CD4-positive, alpha-beta T cell treated with Interleukin-4 for 4 hours (primary cell): Measurements from ENCODE around the gene IL13RA1.
"Not testable (repeated sequence)": the region's sequence is repeated elsewhere in the genome, so short reads cannot be mapped to it uniquely, and the experiment has no call there.

ENCODE experiments used
- DNase-seq: peaks from one replicate; pipeline ENCODE4 v3.0.0-alpha.2; 2020

The IL13RA1 gene

DNA sequence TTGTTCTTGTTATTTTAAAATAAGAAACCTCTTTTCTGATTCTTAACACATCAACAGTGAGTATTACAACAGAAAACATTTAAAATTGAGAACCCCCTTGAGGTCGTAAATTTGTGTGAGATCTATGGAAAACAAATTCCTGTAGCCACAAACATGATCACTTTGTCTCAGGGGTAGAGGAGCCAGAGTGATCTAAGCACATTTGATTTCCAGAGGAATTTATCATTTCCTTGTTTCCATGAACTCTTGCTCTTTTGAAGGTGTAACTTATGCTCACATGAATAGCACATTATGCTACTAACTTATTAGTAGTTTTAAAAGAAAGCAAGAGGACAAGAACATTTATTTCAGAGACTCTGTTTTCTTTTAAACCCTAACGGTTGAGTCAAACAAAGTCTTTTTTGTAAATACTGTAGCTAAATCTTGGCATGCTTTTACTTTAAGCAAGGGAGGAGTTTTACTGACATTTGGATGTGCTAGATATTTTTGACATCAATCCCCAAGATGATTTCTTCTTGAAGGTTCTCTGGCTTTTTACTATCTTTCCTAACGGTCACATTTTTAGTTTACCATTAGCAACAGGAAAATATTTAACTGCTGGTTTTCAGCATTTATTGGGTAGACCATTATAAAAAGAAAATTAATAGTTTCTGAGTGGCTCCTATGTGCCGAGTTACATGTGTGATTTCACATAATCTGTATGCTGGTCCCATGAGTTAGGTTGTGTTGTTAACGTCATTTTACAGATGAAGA is 68.3 kb downstream of the IL13RA1 start:
- DNase-seq: no peak

DNA sequence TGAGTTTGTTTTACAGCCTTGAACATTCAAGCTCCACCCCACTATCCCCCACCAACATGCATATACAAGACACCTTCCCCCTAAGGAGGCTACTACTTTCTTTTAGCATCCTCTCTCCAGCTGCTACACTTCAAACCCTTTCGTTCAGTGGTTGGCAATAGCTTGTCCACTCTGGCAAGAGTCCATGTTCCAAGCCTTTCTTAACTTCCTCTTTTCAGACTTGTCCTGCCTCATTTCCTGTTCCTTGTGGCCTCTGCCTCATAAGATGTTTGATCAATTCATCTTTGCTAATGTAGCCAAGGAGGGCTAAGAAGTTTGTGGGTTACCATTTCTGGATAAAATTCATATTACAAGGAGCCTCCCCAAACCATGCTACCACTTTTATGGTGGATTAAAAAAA is 75.5 kb downstream of the IL13RA1 start:
- DNase-seq: no peak

DNA sequence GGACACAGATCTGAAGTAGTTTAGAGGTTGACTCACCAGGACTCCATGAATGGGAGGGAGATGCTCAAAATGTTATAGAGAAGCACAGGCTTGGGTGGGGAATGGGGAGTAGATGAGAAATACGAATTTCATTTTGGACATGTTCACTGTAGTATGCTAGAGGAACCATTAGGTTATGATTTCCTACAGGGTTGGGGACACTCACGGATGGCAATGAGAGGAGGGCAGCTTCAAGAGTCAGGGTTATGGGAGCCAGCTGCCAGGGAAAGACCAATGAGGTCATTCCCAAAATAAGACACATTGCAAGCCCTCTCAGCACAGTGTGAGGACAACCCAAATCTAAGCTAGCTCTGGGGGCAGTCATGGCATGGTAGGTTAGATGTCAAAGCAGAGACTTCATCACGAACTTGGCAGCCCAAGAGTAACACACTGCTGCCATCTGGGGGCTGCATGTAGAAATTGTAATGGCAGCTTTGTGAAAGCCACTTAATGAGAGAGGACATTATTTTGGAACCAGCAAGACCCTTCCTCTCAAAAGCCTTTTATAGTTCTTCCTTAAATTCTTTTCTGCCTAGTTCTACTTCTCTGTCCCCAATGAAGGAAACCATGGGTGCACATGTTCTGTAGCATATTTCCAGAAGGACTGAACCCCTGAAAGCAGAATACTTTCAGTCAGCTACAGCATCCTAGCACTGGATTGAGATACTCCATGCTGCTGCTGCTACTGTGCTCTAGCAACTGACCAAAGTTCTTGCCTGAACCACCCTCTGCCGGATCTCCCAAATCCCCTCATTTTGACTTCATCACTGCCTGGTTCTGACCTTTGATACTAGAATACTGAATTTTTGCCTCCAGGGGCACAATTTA is 80.0 kb downstream of the IL13RA1 start:
- DNase-seq: peak; percentile 5

DNA sequence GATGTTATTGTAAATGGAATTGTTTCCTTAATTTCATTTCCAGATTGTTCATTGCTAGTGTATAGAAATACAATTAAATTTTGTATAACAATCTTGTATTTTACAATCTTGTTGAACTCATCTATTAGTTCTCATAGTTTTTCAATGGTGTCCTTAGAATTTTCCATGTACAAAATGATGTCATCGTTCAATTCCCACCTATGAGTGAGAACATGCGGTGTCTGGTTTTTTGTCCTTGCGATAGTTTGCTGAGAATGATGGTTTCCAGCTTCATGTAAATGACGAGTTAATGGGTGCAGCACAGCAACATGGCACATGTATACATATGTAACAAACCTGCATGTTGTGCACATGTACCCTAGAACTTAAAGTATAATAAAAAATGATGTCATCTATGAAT is 89.9 kb downstream of the IL13RA1 start:
- DNase-seq: not testable (repeated sequence)

DNA sequence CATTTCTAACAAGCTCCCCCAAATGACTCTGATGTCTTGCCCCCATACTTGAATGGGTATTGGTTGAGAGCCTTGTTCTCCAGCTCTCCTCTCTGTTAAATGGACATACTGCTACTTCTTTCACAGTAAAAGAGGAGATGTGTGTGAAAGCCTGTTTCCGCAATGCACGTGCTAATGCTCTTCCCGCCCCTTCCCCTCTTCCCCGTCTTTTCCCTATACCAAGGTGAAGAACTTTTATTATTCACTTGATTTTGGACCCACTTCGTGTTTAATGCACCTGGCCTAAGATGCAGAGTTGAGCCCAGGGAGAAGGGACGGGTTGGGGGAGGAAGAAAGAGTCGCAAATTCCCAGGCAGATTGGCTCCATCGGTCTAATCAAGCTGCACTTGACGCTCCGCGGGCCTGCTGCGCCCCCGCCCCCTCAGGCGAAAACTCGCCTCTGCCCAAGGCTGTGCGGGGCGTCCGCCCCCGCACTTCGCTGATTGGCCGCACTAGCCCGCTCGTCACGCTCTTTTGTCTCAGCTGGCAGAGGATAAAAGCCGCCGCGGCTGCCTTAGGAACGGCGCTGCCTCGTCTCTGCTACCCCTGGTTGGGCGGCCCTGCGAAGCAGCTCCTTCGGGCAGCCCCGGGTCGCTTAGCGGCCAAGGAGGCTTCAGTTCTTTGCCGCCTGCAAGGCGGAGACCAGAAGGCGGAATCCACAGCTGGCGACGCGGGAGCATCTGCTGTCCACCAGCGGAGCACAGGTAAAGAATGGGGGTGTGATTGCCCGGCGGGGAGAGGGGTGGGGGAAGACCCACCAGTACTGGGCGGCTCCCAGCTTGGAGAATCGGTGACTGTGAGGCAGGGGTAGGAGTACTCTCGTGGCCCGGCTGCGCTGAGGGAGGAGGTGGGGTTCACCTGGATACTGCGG is 96.1 kb downstream of the IL13RA1 start, which contains the start of gene ZCCHC12:
Gene ZCCHC12 (plus strand): TSS at position 562 of the 910 bp plus-strand sequence. CDS start 1,421 bp downstream, outside the sequence.
- peak; percentile 5 for DNase-seq

DNA sequence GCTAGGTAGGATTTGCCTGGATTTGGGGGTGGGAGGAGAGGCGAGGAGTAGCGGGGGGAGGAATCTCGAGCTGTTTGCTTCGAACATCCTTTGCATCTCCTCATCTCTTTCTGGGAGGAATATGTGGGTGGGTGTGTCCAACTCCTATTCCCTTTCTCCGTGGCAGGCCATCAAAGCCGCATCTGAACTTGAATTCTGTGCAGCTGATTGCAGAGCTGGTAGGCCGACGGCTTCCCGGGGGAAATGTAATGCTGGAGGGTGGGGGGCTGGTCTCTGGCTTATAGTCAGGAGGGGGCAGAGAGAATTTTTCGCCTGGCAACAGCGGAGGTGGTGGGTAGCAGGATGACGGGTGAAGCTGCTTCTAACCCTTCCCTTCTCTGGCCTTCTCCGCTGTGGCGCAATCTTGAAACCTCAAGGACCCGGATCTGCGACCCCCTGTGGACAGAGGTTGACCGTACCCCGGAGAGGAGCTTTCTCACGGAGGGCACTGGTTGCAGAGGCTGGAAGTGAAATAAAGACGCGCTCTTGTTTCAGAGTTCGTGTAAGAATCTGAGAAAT is 96.8 kb downstream of the IL13RA1 start:
- no peak for DNase-seq

DNA sequence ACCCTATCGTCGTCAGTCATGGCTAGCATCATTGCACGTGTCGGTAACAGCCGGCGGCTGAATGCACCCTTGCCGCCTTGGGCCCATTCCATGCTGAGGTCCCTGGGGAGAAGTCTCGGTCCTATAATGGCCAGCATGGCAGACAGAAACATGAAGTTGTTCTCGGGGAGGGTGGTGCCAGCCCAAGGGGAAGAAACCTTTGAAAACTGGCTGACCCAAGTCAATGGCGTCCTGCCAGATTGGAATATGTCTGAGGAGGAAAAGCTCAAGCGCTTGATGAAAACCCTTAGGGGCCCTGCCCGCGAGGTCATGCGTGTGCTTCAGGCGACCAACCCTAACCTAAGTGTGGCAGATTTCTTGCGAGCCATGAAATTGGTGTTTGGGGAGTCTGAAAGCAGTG is 97.8 kb downstream of the IL13RA1 start:
- no peak for DNase-seq

DNA sequence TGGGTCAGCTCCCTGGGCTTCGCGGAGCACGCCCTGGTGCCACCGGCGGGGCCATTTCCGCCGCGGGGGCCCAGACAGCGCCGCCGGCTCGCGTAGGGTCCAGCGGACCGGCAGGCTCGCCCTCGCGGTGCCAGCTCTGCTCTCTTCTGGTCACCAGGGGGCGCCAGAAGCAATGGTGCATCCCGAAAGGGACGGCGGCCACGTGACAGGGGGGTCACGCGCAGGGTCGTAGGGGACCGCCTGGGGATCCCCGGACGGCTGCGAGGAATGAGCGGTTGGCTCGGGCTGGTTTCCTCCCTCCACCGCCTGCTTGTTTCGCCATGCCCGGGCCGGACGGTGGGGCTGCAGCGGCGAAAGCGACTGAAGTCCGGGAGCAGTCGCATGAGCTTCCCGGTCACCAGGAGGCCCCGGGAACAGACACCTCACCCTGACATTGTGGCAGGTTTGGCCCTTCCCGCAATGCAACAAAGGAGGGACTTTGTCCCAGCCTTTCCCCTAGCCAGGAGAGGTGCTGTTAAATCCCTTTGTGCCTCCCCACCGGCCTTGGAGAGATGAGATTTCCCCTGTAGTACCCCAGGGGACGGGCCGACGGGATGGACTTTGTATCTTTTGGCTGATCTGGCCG is 112.0 kb downstream of the IL13RA1 start:
- DNase-seq: peak; percentile 23
